ENCODE results near the gene FES.

Gene FES

DNA sequence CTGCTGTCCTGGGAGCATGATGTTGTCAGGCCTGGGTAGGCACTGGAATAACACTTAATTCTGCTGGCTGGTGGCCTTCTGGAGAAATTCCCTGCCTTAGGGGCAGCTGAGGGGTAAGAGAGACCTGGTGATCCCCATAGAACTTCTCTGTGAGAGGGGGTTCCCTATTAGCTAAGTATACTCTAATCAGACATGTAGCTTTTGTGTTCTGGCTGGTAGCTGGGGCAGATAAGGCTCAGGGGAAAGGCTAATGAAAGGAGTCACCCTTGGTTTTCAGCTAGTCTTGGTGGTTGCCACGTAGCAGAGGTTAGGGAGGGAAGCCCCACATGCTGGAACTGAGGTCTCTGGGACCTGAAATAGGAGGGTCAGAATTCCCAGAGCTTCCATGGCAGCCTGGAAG lies 49.0 kb downstream of the FES start:
- H3K27ac ChIP-seq (ENCODE audit: low read depth, low read length, poor library complexity, severe bottlenecking): peak overlapping the region; percentile 34
- no peak overlapping the region for H3K4me2 ChIP-seq (ENCODE audit: low read length)
- H3K4me1 ChIP-seq (ENCODE audit: insufficient read depth, low read length, severe bottlenecking): peaks cover 56% of the 10 kb centered on the region
- H2AFZ ChIP-seq (ENCODE audit: low read length): no peak overlapping the region
- no peaks in the 10 kb centered on the region for H4K20me1 ChIP-seq (ENCODE audit: insufficient read depth, low read length)
- H3K9ac ChIP-seq (ENCODE audit: low read length): no peak overlapping the region
- no peaks in the 10 kb centered on the region for H3K9me2 ChIP-seq (ENCODE audit: low read depth, low read length)
- TF ChIP-seq, protein P1, sequence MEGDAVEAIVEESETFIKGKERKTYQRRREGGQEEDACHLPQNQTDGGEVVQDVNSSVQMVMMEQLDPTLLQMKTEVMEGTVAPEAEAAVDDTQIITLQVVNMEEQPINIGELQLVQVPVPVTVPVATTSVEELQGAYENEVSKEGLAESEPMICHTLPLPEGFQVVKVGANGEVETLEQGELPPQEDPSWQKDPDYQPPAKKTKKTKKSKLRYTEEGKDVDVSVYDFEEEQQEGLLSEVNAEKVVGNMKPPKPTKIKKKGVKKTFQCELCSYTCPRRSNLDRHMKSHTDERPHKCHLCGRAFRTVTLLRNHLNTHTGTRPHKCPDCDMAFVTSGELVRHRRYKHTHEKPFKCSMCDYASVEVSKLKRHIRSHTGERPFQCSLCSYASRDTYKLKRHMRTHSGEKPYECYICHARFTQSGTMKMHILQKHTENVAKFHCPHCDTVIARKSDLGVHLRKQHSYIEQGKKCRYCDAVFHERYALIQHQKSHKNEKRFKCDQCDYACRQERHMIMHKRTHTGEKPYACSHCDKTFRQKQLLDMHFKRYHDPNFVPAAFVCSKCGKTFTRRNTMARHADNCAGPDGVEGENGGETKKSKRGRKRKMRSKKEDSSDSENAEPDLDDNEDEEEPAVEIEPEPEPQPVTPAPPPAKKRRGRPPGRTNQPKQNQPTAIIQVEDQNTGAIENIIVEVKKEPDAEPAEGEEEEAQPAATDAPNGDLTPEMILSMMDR (IDR thresholded peaks at IDR 0.05; ENCODE audit: low read length): no peak
- TF ChIP-seq EZH2 (IDR thresholded peaks at IDR 0.05; ENCODE audit: borderline replicate concordance, low read length): no peak
- H3F3A ChIP-seq (ENCODE audit: insufficient read depth, low read length): no peaks in the 10 kb centered on the region
- H3K4me3 ChIP-seq (ENCODE audit: low read depth, low read length, poor library complexity, severe bottlenecking): no peak overlapping the region
- no peaks in the 10 kb centered on the region for H3K79me2 ChIP-seq (ENCODE audit: insufficient read depth, low read length)
- no peaks in the 10 kb centered on the region for H3K9me3 ChIP-seq (ENCODE audit: low read length)
- H3K27me3 ChIP-seq (ENCODE audit: insufficient read depth, low read length): no peaks in the 10 kb centered on the region
- peaks cover 9% of the 10 kb centered on the region; the same call in 1 of the 2 replicates for H3K36me3 ChIP-seq (ENCODE audit: insufficient read depth, low read length)

DNA sequence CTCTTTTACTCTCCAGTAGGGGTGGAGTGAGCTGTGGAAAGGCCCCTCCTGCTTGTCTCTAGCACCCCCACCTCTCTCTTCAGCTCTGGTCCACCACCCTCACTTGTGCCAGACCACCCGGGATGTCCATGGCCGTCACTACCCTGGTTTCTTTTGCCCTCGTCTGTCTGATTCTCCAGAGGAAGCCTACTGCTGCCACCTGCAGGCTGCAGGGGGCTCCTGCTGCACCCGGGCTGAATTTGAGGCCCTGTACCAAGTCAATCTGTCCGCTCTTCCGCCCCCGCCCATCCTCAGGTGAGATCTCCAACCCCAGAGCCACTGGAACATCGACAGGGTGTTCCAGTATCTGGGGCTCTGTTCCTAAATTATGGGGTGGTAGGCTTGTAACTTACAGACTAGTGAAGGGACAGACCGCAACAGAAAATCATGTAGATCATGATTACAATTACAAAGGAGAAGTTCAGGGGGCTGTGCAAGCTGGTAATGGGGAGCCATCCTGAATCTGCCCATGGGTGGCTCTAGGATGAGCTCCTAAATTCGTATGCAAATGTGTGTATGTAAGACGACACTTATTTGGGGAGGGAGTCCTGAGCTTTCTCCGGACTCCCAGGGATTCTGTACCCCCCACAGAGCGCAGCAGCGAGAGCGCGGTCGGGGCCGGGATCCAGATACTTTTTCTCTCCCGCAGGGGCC lies 50.1 kb downstream of the FES start:
- peaks cover 45% of the 10 kb centered on the region for H3K4me1 ChIP-seq (ENCODE audit: insufficient read depth, low read length, severe bottlenecking)
- H3K4me3 ChIP-seq (ENCODE audit: low read depth, low read length, poor library complexity, severe bottlenecking): peak overlapping the region; percentile 75
- no peaks in the 10 kb centered on the region for H3F3A ChIP-seq (ENCODE audit: insufficient read depth, low read length)
- H3K36me3 ChIP-seq (ENCODE audit: insufficient read depth, low read length): peaks cover 13% of the 10 kb centered on the region; the same call in 1 of the 2 replicates
- H3K9me3 ChIP-seq (ENCODE audit: low read length): no peaks in the 10 kb centered on the region
- H4K20me1 ChIP-seq (ENCODE audit: insufficient read depth, low read length): no peaks in the 10 kb centered on the region
- no peak for TF ChIP-seq EZH2 (IDR thresholded peaks at IDR 0.05; ENCODE audit: borderline replicate concordance, low read length)
- TF ChIP-seq, protein P1 (IDR thresholded peaks at IDR 0.05; ENCODE audit: low read length): peak; percentile 92
- H3K4me2 ChIP-seq (ENCODE audit: low read length): peak overlapping the region; percentile 83
- peak overlapping the region; percentile 51; the same call in 1 of the 2 replicates for H3K9ac ChIP-seq (ENCODE audit: low read length)
- H3K27ac ChIP-seq (ENCODE audit: low read depth, low read length, poor library complexity, severe bottlenecking): peak overlapping the region; percentile 45
- H3K27me3 ChIP-seq (ENCODE audit: insufficient read depth, low read length): no peaks in the 10 kb centered on the region
- no peak overlapping the region for H2AFZ ChIP-seq (ENCODE audit: low read length)
- H3K79me2 ChIP-seq (ENCODE audit: insufficient read depth, low read length): no peaks in the 10 kb centered on the region
- H3K9me2 ChIP-seq (ENCODE audit: low read depth, low read length): no peaks in the 10 kb centered on the region

DNA sequence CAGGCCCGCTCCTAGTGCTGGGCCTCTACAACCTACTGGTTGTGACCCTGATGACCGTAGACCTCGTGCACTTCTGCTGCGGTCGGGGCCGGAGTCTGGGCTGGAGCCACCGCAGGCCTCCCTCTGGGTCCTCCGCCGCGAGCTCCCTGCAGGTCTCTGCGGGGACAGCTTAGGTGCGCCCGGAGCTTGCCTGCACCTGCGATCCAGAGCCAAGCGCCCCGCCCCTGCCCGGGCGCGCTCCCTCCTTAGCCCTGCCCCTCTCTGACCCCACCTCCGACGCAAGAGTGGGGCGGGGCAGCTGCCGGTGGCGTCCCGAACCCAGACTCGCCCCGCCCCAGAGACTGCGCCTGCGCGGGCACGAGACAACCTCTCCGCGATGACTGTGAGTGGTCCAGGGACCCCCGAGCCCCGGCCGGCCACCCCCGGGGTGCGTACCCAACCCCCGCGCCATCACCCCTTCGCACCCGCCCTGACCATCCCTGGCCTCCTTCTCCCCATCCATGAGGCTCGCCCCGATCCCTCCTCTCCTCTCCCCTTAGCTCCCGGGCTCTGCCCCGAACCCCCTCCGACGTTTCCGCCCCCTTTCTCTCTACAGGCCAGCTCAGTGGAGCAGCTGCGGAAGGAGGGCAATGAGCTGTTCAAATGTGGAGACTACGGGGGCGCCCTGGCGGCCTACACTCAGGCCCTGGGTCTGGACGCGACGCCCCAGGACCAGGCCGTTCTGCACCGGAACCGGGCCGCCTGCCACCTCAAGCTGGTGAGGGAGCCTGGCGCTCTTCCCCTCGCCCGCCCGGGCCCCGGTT lies 50.8 kb downstream of the FES start, which contains the start of gene UNC45A:
TSS of gene UNC45A (plus strand) at position 337 of the 803 bp plus-strand sequence. CDS start at position 377, 40 bp downstream.
- Histone ChIP-seq H3K4me1 (ENCODE audit: insufficient read depth, low read length, severe bottlenecking) (peaks cover 43% of the 10 kb centered on the region), H3K36me3 (ENCODE audit: insufficient read depth, low read length) (peaks cover 20% of the 10 kb centered on the region; the same call in 1 of the 2 replicates), H3F3A (ENCODE audit: insufficient read depth, low read length) (no peaks in the 10 kb centered on the region), H2AFZ (ENCODE audit: low read length) (no peak within 1 kb of the TSS), H4K20me1 (ENCODE audit: insufficient read depth, low read length) (no peaks in the 10 kb centered on the region), H3K9me2 (ENCODE audit: low read depth, low read length) (no peaks in the 10 kb centered on the region), H3K79me2 (ENCODE audit: insufficient read depth, low read length) (no peaks in the 10 kb centered on the region), H3K9me3 (ENCODE audit: low read length) (no peaks in the 10 kb centered on the region), H3K27ac (ENCODE audit: low read depth, low read length, poor library complexity, severe bottlenecking) (peak within 1 kb of the TSS; percentile 45), H3K4me2 (ENCODE audit: low read length) (peak within 1 kb of the TSS; percentile 83), H3K27me3 (ENCODE audit: insufficient read depth, low read length) (no peaks in the 10 kb centered on the region), H3K9ac (ENCODE audit: low read length) (peak within 1 kb of the TSS; percentile 80), H3K4me3 (ENCODE audit: low read depth, low read length, poor library complexity, severe bottlenecking) (peak within 1 kb of the TSS; percentile 75)
- TF ChIP-seq EZH2 (IDR thresholded peaks at IDR 0.05; ENCODE audit: borderline replicate concordance, low read length): no peak
- TF ChIP-seq, protein P1 (IDR thresholded peaks at IDR 0.05; ENCODE audit: low read length): no peak

All from OCI-LY1 (cell line).